ENCODE measurements around the gene ART5. TPM values are rescaled to one million over a fixed set of nuclear protein-coding genes. Genes with fewer than 3 reads are reported as not detected.

The ART5 gene
- total and polyA plus RNA-seq, 2 of the 4 experiments (the other 2 are of a cell fraction): not detected

DNA sequence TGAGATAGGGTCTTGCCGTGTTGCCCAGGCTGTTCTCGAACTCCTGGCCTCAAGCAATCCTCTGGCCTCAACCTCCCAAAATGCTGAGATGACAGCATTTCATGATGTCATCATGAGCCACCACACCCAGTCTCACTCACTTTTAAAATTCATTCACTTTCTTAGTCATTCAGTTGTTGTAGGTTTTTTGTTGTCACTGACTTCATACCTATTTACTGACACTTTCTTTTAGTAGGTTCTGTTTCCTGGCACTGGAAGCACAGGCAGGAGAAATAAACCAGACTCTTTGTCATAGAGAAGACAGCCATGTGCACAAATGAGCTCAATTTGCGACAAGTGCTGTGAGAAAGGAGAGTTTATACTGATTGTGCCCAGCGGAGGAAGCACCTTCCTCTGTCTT lies 10.5 kb downstream of the ART5 start:
- TF ChIP-seq FOS (IDR thresholded peaks at IDR 0.05; ENCODE audit: low read depth, low read length) (no peak), MXI1 (IDR thresholded peaks at IDR 0.05; ENCODE audit: borderline replicate concordance, low read depth, low read length) (no peak), MAZ (IDR thresholded peaks at IDR 0.05; ENCODE audit: borderline replicate concordance, low read depth, low read length) (no peak), NFE2L2 (IDR thresholded peaks at IDR 0.05; ENCODE audit: low read depth, low read length) (no peak), CHD1 (IDR thresholded peaks at IDR 0.05; ENCODE audit: low read depth, low read length) (no peak), RAD21 (IDR thresholded peaks at IDR 0.05; ENCODE audit: low read length) (no peak), RCOR1 (IDR thresholded peaks at IDR 0.05; ENCODE audit: insufficient replicate concordance, low read length) (no peak), MAFK (IDR thresholded peaks at IDR 0.05; ENCODE audit: low read depth, low read length) (no peak), POLR2A (IDR thresholded peaks at IDR 0.05; ENCODE audit: low read depth, low read length) (no peak), RFX5 (IDR thresholded peaks at IDR 0.05; ENCODE audit: low read depth, low read length) (no peak), CEBPB (IDR thresholded peaks at IDR 0.05; ENCODE audit: low read depth, low read length) (no peak), BHLHE40 (IDR thresholded peaks at IDR 0.05; ENCODE audit: low read depth, low read length) (no peak), SMC3 (IDR thresholded peaks at IDR 0.05; ENCODE audit: low read depth, low read length) (no peak)
- TF ChIP-seq, protein P1, sequence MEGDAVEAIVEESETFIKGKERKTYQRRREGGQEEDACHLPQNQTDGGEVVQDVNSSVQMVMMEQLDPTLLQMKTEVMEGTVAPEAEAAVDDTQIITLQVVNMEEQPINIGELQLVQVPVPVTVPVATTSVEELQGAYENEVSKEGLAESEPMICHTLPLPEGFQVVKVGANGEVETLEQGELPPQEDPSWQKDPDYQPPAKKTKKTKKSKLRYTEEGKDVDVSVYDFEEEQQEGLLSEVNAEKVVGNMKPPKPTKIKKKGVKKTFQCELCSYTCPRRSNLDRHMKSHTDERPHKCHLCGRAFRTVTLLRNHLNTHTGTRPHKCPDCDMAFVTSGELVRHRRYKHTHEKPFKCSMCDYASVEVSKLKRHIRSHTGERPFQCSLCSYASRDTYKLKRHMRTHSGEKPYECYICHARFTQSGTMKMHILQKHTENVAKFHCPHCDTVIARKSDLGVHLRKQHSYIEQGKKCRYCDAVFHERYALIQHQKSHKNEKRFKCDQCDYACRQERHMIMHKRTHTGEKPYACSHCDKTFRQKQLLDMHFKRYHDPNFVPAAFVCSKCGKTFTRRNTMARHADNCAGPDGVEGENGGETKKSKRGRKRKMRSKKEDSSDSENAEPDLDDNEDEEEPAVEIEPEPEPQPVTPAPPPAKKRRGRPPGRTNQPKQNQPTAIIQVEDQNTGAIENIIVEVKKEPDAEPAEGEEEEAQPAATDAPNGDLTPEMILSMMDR (conservative IDR thresholded peaks at IDR 0.05; ENCODE audit: low read depth, low read length): no peak
- TF ChIP-seq, protein P2, sequence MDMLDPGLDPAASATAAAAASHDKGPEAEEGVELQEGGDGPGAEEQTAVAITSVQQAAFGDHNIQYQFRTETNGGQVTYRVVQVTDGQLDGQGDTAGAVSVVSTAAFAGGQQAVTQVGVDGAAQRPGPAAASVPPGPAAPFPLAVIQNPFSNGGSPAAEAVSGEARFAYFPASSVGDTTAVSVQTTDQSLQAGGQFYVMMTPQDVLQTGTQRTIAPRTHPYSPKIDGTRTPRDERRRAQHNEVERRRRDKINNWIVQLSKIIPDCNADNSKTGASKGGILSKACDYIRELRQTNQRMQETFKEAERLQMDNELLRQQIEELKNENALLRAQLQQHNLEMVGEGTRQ (IDR thresholded peaks at IDR 0.05; ENCODE audit: low read depth, low read length): no peak
- TF ChIP-seq, protein P3, sequence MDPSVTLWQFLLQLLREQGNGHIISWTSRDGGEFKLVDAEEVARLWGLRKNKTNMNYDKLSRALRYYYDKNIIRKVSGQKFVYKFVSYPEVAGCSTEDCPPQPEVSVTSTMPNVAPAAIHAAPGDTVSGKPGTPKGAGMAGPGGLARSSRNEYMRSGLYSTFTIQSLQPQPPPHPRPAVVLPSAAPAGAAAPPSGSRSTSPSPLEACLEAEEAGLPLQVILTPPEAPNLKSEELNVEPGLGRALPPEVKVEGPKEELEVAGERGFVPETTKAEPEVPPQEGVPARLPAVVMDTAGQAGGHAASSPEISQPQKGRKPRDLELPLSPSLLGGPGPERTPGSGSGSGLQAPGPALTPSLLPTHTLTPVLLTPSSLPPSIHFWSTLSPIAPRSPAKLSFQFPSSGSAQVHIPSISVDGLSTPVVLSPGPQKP (IDR thresholded peaks at IDR 0.05; ENCODE audit: borderline replicate concordance, low read depth, low read length): no peak
- Histone ChIP-seq H3K23ac (ENCODE audit: low read depth, low read length) (no peak overlapping the region), H2BK5ac (ENCODE audit: low read depth, low read length, poor library complexity, severe bottlenecking) (no peak overlapping the region), H2BK15ac (ENCODE audit: low read depth, low read length) (no peak overlapping the region), H3K79me1 (ENCODE audit: low read depth in 1 of 2, low read length in 2 of 2) (no peaks in the 10 kb centered on the region), H2AK5ac (ENCODE audit: low read depth, low read length) (no peak overlapping the region), H3K14ac (replicated peaks; ENCODE audit: low read depth, low read length) (no peak overlapping the region), H3K36me3 (ENCODE audit: control insufficient read depth, insufficient read depth, low read length) (no peaks in the 10 kb centered on the region), H3K18ac (ENCODE audit: low read depth, low read length) (no peak overlapping the region), H3K4me3 (ENCODE audit: insufficient read depth, low read depth, low read length) (no peak overlapping the region), H2BK120ac (ENCODE audit: low read depth, low read length) (no peak overlapping the region), H3K4ac (ENCODE audit: low read depth, low read length) (no peak overlapping the region), H3K9me3 (ENCODE audit: control insufficient read depth, insufficient read depth, low read length) (no peaks in the 10 kb centered on the region), H3K9ac (ENCODE audit: low read depth, low read length) (no peak overlapping the region), H2AFZ (replicated peaks; ENCODE audit: low read length, poor library complexity) (no peak overlapping the region), H2BK20ac (ENCODE audit: low read depth, low read length) (no peak overlapping the region), H3K27me3 (ENCODE audit: control insufficient read depth, insufficient read depth, low read length) (peaks cover 22% of the 10 kb centered on the region), H4K20me1 (ENCODE audit: insufficient read depth, low read length) (no peaks in the 10 kb centered on the region), H3K9me1 (ENCODE audit: insufficient read depth, low read length) (no peaks in the 10 kb centered on the region), H4K8ac (ENCODE audit: low read depth in 2 of 2, low read length in 2 of 2) (no peak overlapping the region), H4K91ac (ENCODE audit: insufficient read depth, low read depth, low read length) (no peak overlapping the region), H4K5ac (ENCODE audit: low read depth, low read length) (no peak overlapping the region), H2AK9ac (replicated peaks; ENCODE audit: low read depth, low read length, poor library complexity) (no peak overlapping the region), H3K4me1 (ENCODE audit: control insufficient read depth, insufficient read depth, low read length) (no peaks in the 10 kb centered on the region), H3K56ac (ENCODE audit: extremely low read depth, insufficient read depth, low read length) (no peak overlapping the region), H3K27ac (ENCODE audit: insufficient read depth, low read length) (no peak overlapping the region), H3K4me2 (ENCODE audit: low read depth, low read length) (no peak overlapping the region)
- in situ Hi-C loops (cut with MboI; ENCODE audit: low sequenced_read_pairs): no loop called here
- BruUV-seq (replicated peaks): no TSS peak
- no peak for ATAC-seq (ENCODE audit: low read depth)
- ChIA-PET CTCF (no interaction called here), POLR2A (ENCODE audit: unreplicated experiment) (no interaction called here)
- DNase-seq: no peak
- WGBS, 2 experiments (ENCODE audit: extremely low coverage in 2 of 2, insufficient read length in 1 of 2): 100% methylated on average over 2 of the region's 4 CpGs; no CpG with 5 or more reads in 1 of the 2 experiments
- dilution Hi-C loops (cut with HindIII; ENCODE audit: low sequenced_read_pairs, unreplicated experiment): no loop called here
- intact Hi-C loops (cut with micrococcal nuclease): no loop called here
